ENCODE measurements around the gene WDR36.

- TF ChIP-seq ASH2L (IDR thresholded peaks at IDR 0.05; ENCODE audit: low read length), result no peak
- TF ChIP-seq CHD1 (IDR thresholded peaks at IDR 0.05; ENCODE audit: low read depth, low read length), result no peak
These were observed 14.3 kb downstream of the WDR36 start for GRCh38 chr5:111106320-111106948.
